PC-3 (cell line): ENCODE measurements around the gene ISCU. TPM values are rescaled to one million over a fixed set of nuclear protein-coding genes. Genes with fewer than 3 reads are reported as not detected.

Experiments used
- ATAC-seq: fragments of 200-7000 bp; cut with Tn5 transposase; 2 replicates; pipeline ENCODE4 v1.9.1; 2020; ENCODE audit warnings: mild to moderate bottlenecking, moderate library complexity
- Bru-seq: library from RNA; stranded (reverse); fragments of 400-500 nt; gene quantifications from one replicate; lab custom pipeline; 2021; lab: Mats Ljungman, UMichigan
- BruChase-seq, 2 experiments: library from RNA; stranded (reverse); fragments of 400-500 nt; gene quantifications; one replicate each; lab custom pipeline; 2021; lab: Mats Ljungman, UMichigan
- BruUV-seq: library from RNA; stranded (reverse); fragments of 400-500 nt; replicated peaks from 2 replicates; lab custom pipeline; 2021; lab: Mats Ljungman, UMichigan
- CTCF ChIA-PET: fragments of 300-600 bp; sonication (Branson Sonifier 250); formaldehyde crosslinking; loops from one replicate; lab custom pipeline; 2022; ENCODE audit warnings: antibody characterized with exemption; lab: Charles Lee
- POLR2A ChIA-PET: fragments of 300-600 bp; sonication (Branson Sonifier 250); formaldehyde crosslinking; loops from one replicate; lab custom pipeline; 2022; ENCODE audit warnings: antibody characterized with exemption; ENCODE audit not compliant: unreplicated experiment; lab: Charles Lee
- DNase-seq: peaks from one replicate; pipeline ENCODE4 v3.0.0-alpha.2; 2015
- H2AFZ ChIP-seq: fragments of 300-600 bp; sonication (generic); 2 replicates; pipeline ENCODE4 v1.6.0; 2016; ENCODE audit warnings: antibody characterized with exemption, low read length
- H3F3A ChIP-seq: fragments of 300-600 bp; sonication (generic); one replicate; pipeline ENCODE4 v1.6.0; 2017; ENCODE audit warnings: antibody characterized with exemption, low read length, control low read depth, mild to moderate bottlenecking; ENCODE audit not compliant: unreplicated experiment
- H3K27ac ChIP-seq: fragments of 300-600 bp; sonication (generic); 2 replicates; pipeline ENCODE4 v1.5.1; 2016; ENCODE audit warnings: mild to moderate bottlenecking, low read length
- H3K27me3 ChIP-seq: fragments of 300-600 bp; sonication (generic); 2 replicates; pipeline ENCODE4 v1.6.1; 2016; ENCODE audit warnings: low read length, mixed read lengths
- H3K36me3 ChIP-seq: fragments of 300-600 bp; sonication (generic); 2 replicates; pipeline ENCODE4 v1.6.1; 2016; ENCODE audit warnings: low read depth, mixed run types, low read length, mixed read lengths
- H3K4me1 ChIP-seq: fragments of 300-600 bp; sonication (generic); 2 replicates; pipeline ENCODE4 v1.5.1; 2016; ENCODE audit warnings: low read length; ENCODE audit not compliant: insufficient read depth
- H3K4me2 ChIP-seq: fragments of 300-600 bp; sonication (generic); 2 replicates; pipeline ENCODE4 v1.6.0; 2016; ENCODE audit warnings: low read length
- H3K4me3 ChIP-seq: fragments of 300-600 bp; sonication (generic); 2 replicates; pipeline ENCODE4 v1.5.1; 2016; ENCODE audit warnings: mild to moderate bottlenecking, low read length, mixed read lengths
- H3K79me2 ChIP-seq: fragments of 300-600 bp; sonication (generic); 2 replicates; pipeline ENCODE4 v1.6.1; 2017; ENCODE audit warnings: low read length, mixed read lengths
- H3K9ac ChIP-seq: fragments of 300-600 bp; sonication (generic); 2 replicates; pipeline ENCODE4 v1.6.0; 2016; ENCODE audit warnings: mild to moderate bottlenecking, low read length
- H3K9me2 ChIP-seq: fragments of 300-600 bp; sonication (generic); replicated peaks from 2 replicates; pipeline ENCODE4 v1.6.1; 2016; ENCODE audit warnings: mixed run types, low read length, mixed read lengths
- H3K9me3 ChIP-seq: fragments of 300-600 bp; sonication (generic); 2 replicates; pipeline ENCODE4 v1.6.1; 2016; ENCODE audit warnings: low read length, mixed read lengths
- H4K20me1 ChIP-seq: fragments of 300-600 bp; sonication (generic); 2 replicates; pipeline ENCODE4 v1.6.1; 2016; ENCODE audit warnings: low read length, mixed read lengths
- EZH2 ChIP-seq: fragments of 300-600 bp; sonication (generic); IDR thresholded peaks from one replicate; pipeline ENCODE4 v1.6.1; 2017; ENCODE audit warnings: antibody characterized with exemption, mild to moderate bottlenecking, low read length; ENCODE audit not compliant: unreplicated experiment
- EZH2phosphoT487 ChIP-seq: fragments of 300-600 bp; sonication (generic); IDR thresholded peaks from 2 replicates; pipeline ENCODE4 v1.6.1; 2018; ENCODE audit warnings: mild to moderate bottlenecking, antibody characterized with exemption, low read length, borderline replicate concordance
- intact Hi-C: fragments of 100-400 bp; cut with micrococcal nuclease; formaldehyde crosslinking; loops from 2 replicates; pipeline ENCODE4 v1.9.0; 2023
- long read RNA-seq: library from polyadenylated mRNA; unstranded; transcript quantifications from one replicate; pipeline ENCODE4 v2.0.0, GENCODE V29; 2021; ENCODE audit not compliant: unreplicated experiment
- total RNA-seq: library from RNA; depleted of rRNA; stranded (reverse); fragments of >200 nt; gene quantifications from 2 replicates; pipeline ENCODE4 v1.2.3, GENCODE V29; 2014; rRNA removed
- TF ChIP-seq, protein P1 (sequence below): fragments of 300-600 bp; sonication (generic); conservative IDR thresholded peaks from 2 replicates; pipeline ENCODE4 v1.5.1; 2017; ENCODE audit warnings: antibody characterized with exemption, low read depth, mild to moderate bottlenecking, low read length

Gene ISCU
- total RNA-seq (120 and 181 TPM in 2 replicates), Bru-seq, nascent RNA (percentile 96 among the genes with signal in this experiment), BruChase-seq, experiment 1, labeled RNA remaining after a 6-hour chase (percentile 96 among the genes with signal in this experiment), BruChase-seq, experiment 2, labeled RNA remaining after a 2-hour chase (percentile 96 among the genes with signal in this experiment)
- long read RNA-seq, transcript ISCU-201 (5 exons, 994 nt) = major isoform, 166 of 325 reads
- long read RNA-seq, transcript ISCU-202 (6 exons, 1,069 nt) = minor isoform, 14 of 325 reads
- long read RNA-seq, partial matches to known transcripts = 119 of 325 reads
- long read RNA-seq, other reads (novel, unspliced or antisense) = 23 of 325 reads

- Histone ChIP-seq H3K36me3 (peaks cover 35% of the 10 kb centered on the region), H3K9me2 (no peaks in the 10 kb centered on the region), H3K27ac (peak within 1 kb of the TSS; percentile 74), H4K20me1 (peaks cover 13% of the 10 kb centered on the region), H2AFZ (peak within 1 kb of the TSS; percentile 91), H3K4me3 (peak within 1 kb of the TSS; percentile 90), H3K4me1 (peaks cover 38% of the 10 kb centered on the region), H3K4me2 (peak within 1 kb of the TSS; percentile 95), H3K79me2 (peaks cover 62% of the 10 kb centered on the region), H3F3A (peaks cover 5% of the 10 kb centered on the region), H3K9me3 (no peaks in the 10 kb centered on the region), H3K27me3 (no peaks in the 10 kb centered on the region), H3K9ac (peak within 1 kb of the TSS; percentile 96)
- DNase-seq = peak; percentile 99
- no TSS peak for BruUV-seq
- ChIA-PET CTCF (interaction anchor here (0.7 kb wide), 1 partner anchor 242 kb away, joined by 3 read pairs; no protein-coding TSS in a partner anchor), POLR2A (interaction anchor here (0.5 to 0.6 kb wide), 3 partner anchors 83 to 295 kb away, joined by 3 to 11 read pairs (median 5); partner anchors contain the start of gene SSH1)
- intact Hi-C loops = loop anchor here (1.0 to 5.0 kb wide), 8 partner anchors 56 to 530 kb away; partner anchors contain the start of genes ALKBH2, SELPLG and SSH1
- no peak for TF ChIP-seq EZH2phosphoT487
- peak; percentile 67 for ATAC-seq
These were observed at the start of gene ISCU for GRCh38 chr12:108562348-108563135. ISCU (plus strand) TSS chr12:108562596; CDS start chr12:108562623, 27 bp downstream.

- peak overlapping the region; percentile 90 for H3K4me3 ChIP-seq
- ChIA-PET CTCF (interaction anchor here (0.7 kb wide), 1 partner anchor 871 kb away, joined by 3 read pairs; no protein-coding TSS in a partner anchor), POLR2A (interaction anchor here (0.6 to 0.9 kb wide), 2 partner anchors 32 to 33 kb away, joined by 4 read pairs; no protein-coding TSS in a partner anchor)
- no peaks in the 10 kb centered on the region for H3K9me3 ChIP-seq
- H3F3A ChIP-seq = no peaks in the 10 kb centered on the region
- H3K36me3 ChIP-seq = peaks cover 17% of the 10 kb centered on the region; the same call in 1 of the 2 replicates
- TF ChIP-seq, protein P1, sequence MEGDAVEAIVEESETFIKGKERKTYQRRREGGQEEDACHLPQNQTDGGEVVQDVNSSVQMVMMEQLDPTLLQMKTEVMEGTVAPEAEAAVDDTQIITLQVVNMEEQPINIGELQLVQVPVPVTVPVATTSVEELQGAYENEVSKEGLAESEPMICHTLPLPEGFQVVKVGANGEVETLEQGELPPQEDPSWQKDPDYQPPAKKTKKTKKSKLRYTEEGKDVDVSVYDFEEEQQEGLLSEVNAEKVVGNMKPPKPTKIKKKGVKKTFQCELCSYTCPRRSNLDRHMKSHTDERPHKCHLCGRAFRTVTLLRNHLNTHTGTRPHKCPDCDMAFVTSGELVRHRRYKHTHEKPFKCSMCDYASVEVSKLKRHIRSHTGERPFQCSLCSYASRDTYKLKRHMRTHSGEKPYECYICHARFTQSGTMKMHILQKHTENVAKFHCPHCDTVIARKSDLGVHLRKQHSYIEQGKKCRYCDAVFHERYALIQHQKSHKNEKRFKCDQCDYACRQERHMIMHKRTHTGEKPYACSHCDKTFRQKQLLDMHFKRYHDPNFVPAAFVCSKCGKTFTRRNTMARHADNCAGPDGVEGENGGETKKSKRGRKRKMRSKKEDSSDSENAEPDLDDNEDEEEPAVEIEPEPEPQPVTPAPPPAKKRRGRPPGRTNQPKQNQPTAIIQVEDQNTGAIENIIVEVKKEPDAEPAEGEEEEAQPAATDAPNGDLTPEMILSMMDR = no peak
- TF ChIP-seq EZH2phosphoT487 (no peak), EZH2 (no peak)
- H4K20me1 ChIP-seq = peaks cover 3% of the 10 kb centered on the region; the same call in 1 of the 2 replicates
- no peak for DNase-seq
- peak overlapping the region; percentile 85 for H2AFZ ChIP-seq
- H3K27me3 ChIP-seq = no peaks in the 10 kb centered on the region
- peaks cover 11% of the 10 kb centered on the region for H3K79me2 ChIP-seq
- ATAC-seq = peak; percentile 6
- no peak overlapping the region for H3K27ac ChIP-seq
- no peaks in the 10 kb centered on the region for H3K9me2 ChIP-seq
- BruUV-seq = TSS peak; percentile 39
- peaks cover 11% of the 10 kb centered on the region; the same call in 1 of the 2 replicates for H3K4me1 ChIP-seq
- H3K4me2 ChIP-seq = peak overlapping the region; percentile 81
- H3K9ac ChIP-seq = peak overlapping the region; percentile 5; the same call in 1 of the 2 replicates
- intact Hi-C loops = loop anchor here (2.0 to 10.0 kb wide), 4 partner anchors 32 to 830 kb away; partner anchors contain the start of gene PWP1
These were observed 47.9 kb upstream of the ISCU start for GRCh38 chr12:108514468-108514972.
